ENCODE data around the gene PABPN1. TPM values are rescaled to one million over a fixed set of nuclear protein-coding genes. Genes with fewer than 3 reads are reported as not detected.
"Not testable (repeated sequence)": the region's sequence is repeated elsewhere in the genome, so short reads cannot be mapped to it uniquely, and the experiment has no call there.

Gene PABPN1
- total and polyA plus RNA-seq, 4 donors = 40.9 to 59.6 (median 48.0) TPM

- Histone ChIP-seq H3K9ac (ENCODE audit: low read depth in 1 of 2, low read length in 2 of 2) (no peak overlapping the region), H3K27ac (ENCODE audit: low read depth in 1 of 2, low read length in 2 of 2) (no peak overlapping the region), H3K36me3 (ENCODE audit: control insufficient read depth in 4 of 4, insufficient read depth in 3 of 4, low read depth in 1 of 4, low read length in 3 of 4) (peaks cover 0 to 13% (median 5%) of the 10 kb centered on the region in 4 donors), H3K4me1 (ENCODE audit: control insufficient read depth in 4 of 4, insufficient read depth in 4 of 4, low read length in 3 of 4) (no peaks in the 10 kb centered on the region), H3K27me3 (ENCODE audit: control insufficient read depth in 4 of 4, insufficient read depth in 4 of 4, low read length in 3 of 4) (no peaks in the 10 kb centered on the region), H3K4me3 (ENCODE audit: low read depth in 1 of 3, low read length in 3 of 3) (no peak overlapping the region), H3K9me3 (ENCODE audit: control insufficient read depth in 4 of 4, low read length in 3 of 4) (no peaks in the 10 kb centered on the region)
- TF ChIP-seq FOXA1 (IDR thresholded peaks at IDR 0.05) = no peak
- 96% methylated on average over 2 of the region's 2 CpGs for WGBS
- DNase-seq (ENCODE audit: low spot score) = no peak
These were observed 45.8 kb upstream of the PABPN1 start for GRCh38 chr14:23275412-23275811.

GRCh38 chr14:23277189-23277588 lies 44.1 kb upstream of the PABPN1 start:
- Histone ChIP-seq H3K9ac (ENCODE audit: low read depth in 1 of 2, low read length in 2 of 2) (no peak overlapping the region), H3K4me1 (ENCODE audit: control insufficient read depth in 4 of 4, insufficient read depth in 4 of 4, low read length in 3 of 4) (no peaks in the 10 kb centered on the region), H3K27ac (ENCODE audit: low read depth in 1 of 2, low read length in 2 of 2) (no peak overlapping the region), H3K9me3 (ENCODE audit: control insufficient read depth in 4 of 4, low read length in 3 of 4) (no peaks in the 10 kb centered on the region), H3K36me3 (ENCODE audit: control insufficient read depth in 4 of 4, insufficient read depth in 3 of 4, low read depth in 1 of 4, low read length in 3 of 4) (peaks cover 0 to 13% (median 5%) of the 10 kb centered on the region in 4 donors), H3K27me3 (ENCODE audit: control insufficient read depth in 4 of 4, insufficient read depth in 4 of 4, low read length in 3 of 4) (no peaks in the 10 kb centered on the region), H3K4me3 (ENCODE audit: low read depth in 1 of 3, low read length in 3 of 3) (no peak overlapping the region)
- TF ChIP-seq MAX (IDR thresholded peaks at IDR 0.05) = no peak
- no peak for TF ChIP-seq SP1 (IDR thresholded peaks at IDR 0.05)
- TF ChIP-seq CTCF (IDR thresholded peaks at IDR 0.05; ENCODE audit: low read depth, low read length, missing input control) = no peak
- TF ChIP-seq HNF4A (conservative IDR thresholded peaks at IDR 0.05) = no peak
- TF ChIP-seq NR2F2 (IDR thresholded peaks at IDR 0.05) = no peak
- TF ChIP-seq REST (IDR thresholded peaks at IDR 0.05) = no peak
- no peak for TF ChIP-seq GABPA (IDR thresholded peaks at IDR 0.05 in 1 of 2, conservative IDR thresholded peaks at IDR 0.05 in 1 of 2)
- no peak for TF ChIP-seq RAD21 (IDR thresholded peaks at IDR 0.05)
- TF ChIP-seq RXRA (IDR thresholded peaks at IDR 0.05) = no peak
- 80% methylated on average over 3 of the region's 3 CpGs for WGBS
- no peak for DNase-seq (ENCODE audit: low spot score)

- H3K4me3 ChIP-seq (ENCODE audit: low read depth in 1 of 3, low read length in 3 of 3); H3K9me3 ChIP-seq (ENCODE audit: control insufficient read depth in 4 of 4, low read length in 3 of 4); DNase-seq (ENCODE audit: low spot score); H3K27me3 ChIP-seq (ENCODE audit: control insufficient read depth in 4 of 4, insufficient read depth in 4 of 4, low read length in 3 of 4); H3K4me1 ChIP-seq (ENCODE audit: control insufficient read depth in 4 of 4, insufficient read depth in 4 of 4, low read length in 3 of 4); H3K27ac ChIP-seq (ENCODE audit: low read depth in 1 of 2, low read length in 2 of 2); H3K9ac ChIP-seq (ENCODE audit: low read depth in 1 of 2, low read length in 2 of 2): not testable (repeated sequence)
- WGBS = 95% methylated on average over 6 of the region's 6 CpGs
- H3K36me3 ChIP-seq (ENCODE audit: control insufficient read depth in 4 of 4, insufficient read depth in 3 of 4, low read depth in 1 of 4, low read length in 3 of 4) = peaks cover 0 to 13% (median 5%) of the 10 kb centered on the region in 4 donors
These were observed 43.3 kb upstream of the PABPN1 start for GRCh38 chr14:23277928-23278327.
